Stimulated activated CD4-positive, alpha-beta T cell treated with anti-CD3 and anti-CD28 coated beads, TNF-alpha, amount 100 ng/mL, for 24 hours (primary cell): ENCODE data around the gene STARD13.

ENCODE experiments used
- DNase-seq, 3 experiments: peaks; one replicate each; pipeline ENCODE4 v3.0.0-alpha.2; 2020; ENCODE audit warnings: low read depth in 3 of 3

The STARD13 gene

GRCh38 chr13:33277946-33278345 is 7.6 kb downstream of the STARD13 start:
- DNase-seq, result no peak

- no peak for DNase-seq
Measured at GRCh38 chr13:33277037-33277740, 8.4 kb downstream of the STARD13 start.

- DNase-seq, result no peak
Measured at GRCh38 chr13:33276570-33276969, 9.0 kb downstream of the STARD13 start.

- no peak for DNase-seq
Measured at GRCh38 chr13:33275916-33276315, 9.6 kb downstream of the STARD13 start.

GRCh38 chr13:33274264-33274663 is 11.3 kb downstream of the STARD13 start:
- no peak for DNase-seq

DNA sequence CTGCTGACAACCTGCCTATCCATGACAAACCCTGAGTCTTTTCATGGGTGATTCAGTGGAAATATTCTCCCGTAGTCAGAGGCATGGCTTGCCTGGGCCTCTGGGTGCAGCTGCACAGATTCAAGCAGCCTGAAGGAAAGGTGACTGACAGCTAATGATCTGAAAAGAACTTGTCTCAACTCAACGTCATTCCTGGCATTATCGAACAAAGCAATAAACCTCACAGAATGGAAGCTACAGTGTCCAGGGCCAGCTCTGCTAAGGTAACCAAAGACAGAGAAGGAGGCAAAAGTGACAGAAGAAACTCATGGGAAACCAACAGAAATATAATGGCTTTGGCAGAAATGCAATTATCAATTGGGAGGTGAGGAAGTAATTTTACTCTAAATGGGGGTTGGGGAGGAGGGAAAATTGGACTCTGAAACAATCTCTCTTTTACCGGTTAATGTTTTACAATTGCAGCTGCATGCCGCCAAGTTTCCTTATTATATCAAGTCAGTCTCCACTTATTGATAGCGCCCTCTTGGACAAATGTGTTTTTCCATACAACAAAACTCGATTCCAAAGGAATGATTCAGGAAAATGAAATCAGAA is 12.9 kb downstream of the STARD13 start:
- no peak for DNase-seq

GRCh38 chr13:33271759-33272158 is 13.8 kb downstream of the STARD13 start:
- DNase-seq, result no peak

- no peak for DNase-seq
Measured at GRCh38 chr13:33270895-33271538, 14.5 kb downstream of the STARD13 start.

- no peak for DNase-seq
Measured at GRCh38 chr13:33265607-33266006, 19.9 kb downstream of the STARD13 start.

DNA sequence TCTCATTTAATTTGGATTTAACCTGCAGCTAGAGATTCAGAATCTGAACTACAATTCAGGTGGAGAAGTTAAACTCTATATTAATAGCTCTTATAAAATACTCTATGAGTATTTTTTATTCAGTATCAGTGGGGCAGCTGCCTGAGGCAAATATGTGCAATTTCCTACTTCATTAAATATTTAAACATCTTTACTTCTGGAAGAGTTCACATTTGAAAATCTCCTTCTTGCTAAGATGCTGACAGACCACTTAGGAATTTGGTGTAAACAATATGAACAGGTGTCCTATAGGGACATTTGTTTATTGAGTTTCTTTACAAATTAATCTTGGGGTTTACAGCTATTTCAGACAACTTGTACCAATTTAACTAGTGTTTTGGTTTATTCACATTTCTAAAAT is 20.4 kb downstream of the STARD13 start:
- DNase-seq, result no peak

GRCh38 chr13:33264620-33264978 is 21.0 kb downstream of the STARD13 start:
- no peak for DNase-seq

DNA sequence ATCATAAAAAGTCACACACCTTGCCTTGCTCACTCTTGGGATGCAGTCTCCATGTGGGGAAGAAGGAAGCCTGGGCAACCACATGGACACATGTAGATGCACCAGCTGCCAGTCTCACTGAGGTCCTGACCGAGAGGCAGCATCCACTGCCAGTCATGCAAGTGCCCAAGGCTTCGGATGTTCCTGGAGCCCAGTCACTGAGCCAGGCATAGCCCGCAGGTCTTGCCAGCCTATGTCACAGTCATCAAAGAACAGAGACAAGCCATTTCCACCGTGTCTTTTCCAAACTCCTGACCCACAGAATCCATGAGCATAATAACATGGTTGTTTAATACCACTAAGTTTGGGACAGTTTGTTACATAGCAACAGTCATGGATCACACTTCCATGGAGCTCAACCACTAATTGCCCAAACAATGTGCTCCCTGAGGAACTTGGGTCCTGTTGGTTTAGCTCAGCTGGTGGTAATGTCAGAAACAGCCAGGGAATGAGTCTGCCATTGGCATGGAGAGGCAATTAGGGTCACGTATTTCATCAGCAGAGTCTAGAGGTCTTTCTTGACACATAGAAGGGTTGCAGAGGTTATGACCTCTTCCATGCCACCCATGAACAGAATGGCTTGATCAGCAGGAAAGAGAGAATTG is 21.5 kb downstream of the STARD13 start:
- DNase-seq, result no peak

- DNase-seq, result no peak
Measured at GRCh38 chr13:33263484-33263883, 22.1 kb downstream of the STARD13 start.

DNA sequence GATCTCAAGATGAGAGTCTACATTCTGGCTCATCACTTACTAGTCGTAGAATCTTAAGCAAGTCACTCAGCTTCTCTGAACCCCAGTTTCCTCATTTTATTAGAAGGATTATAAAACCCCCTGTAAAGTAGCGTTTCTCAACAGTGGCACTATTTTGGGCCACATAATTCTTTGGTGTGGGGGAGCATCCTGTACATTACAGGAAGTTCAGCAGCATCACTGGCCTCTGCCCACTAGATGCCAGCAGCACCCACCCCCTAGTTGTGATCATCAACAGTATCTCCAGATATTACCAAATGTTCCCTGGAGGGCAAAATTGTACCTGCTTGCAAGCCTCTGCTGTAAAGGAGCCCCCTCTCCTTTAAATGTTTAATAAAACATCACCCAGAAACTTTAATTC is 22.6 kb downstream of the STARD13 start:
- no peak for DNase-seq

DNA sequence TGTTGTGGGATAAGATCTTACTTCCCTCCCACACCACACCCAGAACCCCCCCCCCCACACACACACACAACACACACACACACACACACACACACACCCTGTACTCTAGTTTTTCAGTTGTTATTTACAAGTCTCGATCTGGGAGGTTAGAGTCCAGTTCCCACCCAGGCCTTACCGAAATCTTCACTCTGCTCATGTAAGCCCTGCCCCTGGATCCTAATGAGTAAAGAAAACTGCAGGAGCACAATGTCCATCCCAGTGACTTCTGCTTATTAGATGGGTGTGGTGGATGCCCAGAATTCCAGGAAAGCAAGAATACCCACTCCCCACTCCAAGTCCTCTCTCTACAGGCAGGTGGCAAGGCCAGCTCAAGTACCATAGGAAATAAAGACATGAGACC is 23.0 kb downstream of the STARD13 start:
- DNase-seq, result no peak

- no peak for DNase-seq
Measured at GRCh38 chr13:33262062-33262487, 23.5 kb downstream of the STARD13 start.

- DNase-seq, result no peak
Measured at GRCh38 chr13:33261387-33262061, 24.0 kb downstream of the STARD13 start.

- DNase-seq, result no peak
Measured at GRCh38 chr13:33260168-33261098, 25.1 kb downstream of the STARD13 start.

DNA sequence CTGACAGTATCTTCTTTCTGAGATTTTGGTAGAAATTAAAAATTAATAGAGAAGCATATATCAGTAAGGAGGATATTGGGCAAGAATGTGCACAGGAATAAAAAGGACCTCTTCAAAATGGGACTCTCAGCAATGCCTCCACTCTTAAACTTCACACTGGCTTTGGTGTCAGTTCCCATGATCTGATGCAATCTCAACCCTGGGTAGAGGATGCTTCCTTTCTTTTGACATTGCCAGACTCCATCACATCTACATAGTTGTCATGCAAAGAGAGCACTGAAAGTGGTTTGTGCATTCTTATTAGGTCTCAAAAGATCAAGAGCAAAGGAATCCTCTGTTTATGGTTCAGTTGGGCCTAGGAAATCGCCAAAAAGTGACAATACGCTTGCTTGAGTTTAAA is 26.3 kb downstream of the STARD13 start:
- no peak for DNase-seq

GRCh38 chr13:33258808-33259193 is 26.8 kb downstream of the STARD13 start:
- DNase-seq, result no peak
